ENCODE results near the gene PCNP.

- TF ChIP-seq MAX (IDR thresholded peaks at IDR 0.05; ENCODE audit: insufficient read depth, insufficient read length) (no peak), GATA2 (IDR thresholded peaks at IDR 0.05; ENCODE audit: insufficient read depth, insufficient read length, low read depth, low read length) (no peak)
Measured at GRCh38 chr3:101639280-101639963, 65.4 kb downstream of the PCNP start.
